T-helper 17 cell (primary cell): ENCODE measurements around the gene RAPH1. TPM values are rescaled to one million over a fixed set of nuclear protein-coding genes. Genes with fewer than 3 reads are reported as not detected.
"Not testable (repeated sequence)": the region's sequence is repeated elsewhere in the genome, so short reads cannot be mapped to it uniquely, and the experiment has no call there.

Source experiments
- ATAC-seq: fragments of 150-1000 bp; cut with Tn5 transposase; 2 replicates; pipeline ENCODE4 v1.10.0; 2021; ENCODE audit warnings: mild to moderate bottlenecking, moderate library complexity
- DNase-seq, 3 donors: peaks; one replicate each; pipeline versions ENCODE4 v3.0.0 to v3.0.0-alpha.2; 2020 to 2021
- H3K9me3 ChIP-seq: one replicate; pipeline ENCODE4 v1.7.0; 2013; ENCODE audit warnings: low read length, mild to moderate bottlenecking; ENCODE audit not compliant: control insufficient read depth, poor library complexity, severe bottlenecking
- H3K27ac Mint-ChIP-seq: one replicate; pipeline ENCODE4 v1.8.0; 2022; ENCODE audit warnings: mild to moderate bottlenecking, moderate library complexity, mixed read lengths
- H3K27me3 Mint-ChIP-seq: one replicate; pipeline ENCODE4 v1.8.0; 2022; ENCODE audit warnings: mixed read lengths
- H3K36me3 Mint-ChIP-seq: one replicate; pipeline ENCODE4 v1.8.0; 2022; ENCODE audit warnings: low read depth, mixed read lengths
- H3K4me1 Mint-ChIP-seq: one replicate; pipeline ENCODE4 v1.8.0; 2022; ENCODE audit warnings: mild to moderate bottlenecking, mixed read lengths
- H3K4me3 Mint-ChIP-seq: one replicate; pipeline ENCODE4 v1.8.0; 2022; ENCODE audit warnings: mild to moderate bottlenecking, moderate library complexity, mixed read lengths
- total RNA-seq, 4 donors: library from RNA in 2 of 4; stranded (reverse) in 2 of 4; gene quantifications; one replicate each; pipeline ENCODE4 v1.2.3 and lab custom pipeline; 2022 to 2026

RAPH1 gene
- total RNA-seq, 2 donors from 2014 or later, result 3.6 to 6.1 TPM

GRCh38 chr2:203431391-203432185 lies 103.5 kb downstream of the RAPH1 start:
- Mint-ChIP-seq H3K4me1 (no peaks in the 10 kb centered on the region), H3K27me3 (no peaks in the 10 kb centered on the region), H3K27ac (peak overlapping the region; percentile 14), H3K36me3 (no peaks in the 10 kb centered on the region), H3K4me3 (no peak overlapping the region)
- ATAC-seq (no peak), DNase-seq (no peak)
- H3K9me3 ChIP-seq, result no peaks in the 10 kb centered on the region

- not testable (repeated sequence) for H3K36me3 Mint-ChIP-seq, H3K27ac Mint-ChIP-seq, H3K9me3 ChIP-seq, H3K4me3 Mint-ChIP-seq, ATAC-seq, H3K27me3 Mint-ChIP-seq, DNase-seq, H3K4me1 Mint-ChIP-seq
Measured at GRCh38 chr2:203429643-203430042, 105.5 kb downstream of the RAPH1 start.

- peaks cover 3% of the 10 kb centered on the region for H3K4me1 Mint-ChIP-seq
- H3K27ac Mint-ChIP-seq, result no peak overlapping the region
- H3K36me3 Mint-ChIP-seq, result peaks cover 5% of the 10 kb centered on the region
- ATAC-seq, result no peak
- H3K4me3 Mint-ChIP-seq, result no peak overlapping the region
- DNase-seq, result no peak
- H3K27me3 Mint-ChIP-seq, result no peaks in the 10 kb centered on the region
- no peaks in the 10 kb centered on the region for H3K9me3 ChIP-seq
Measured at GRCh38 chr2:203427061-203427460, 108.0 kb downstream of the RAPH1 start.

- Mint-ChIP-seq H3K36me3 (peaks cover 7% of the 10 kb centered on the region), H3K27ac (no peak overlapping the region), H3K4me1 (peaks cover 5% of the 10 kb centered on the region), H3K27me3 (no peaks in the 10 kb centered on the region), H3K4me3 (no peak overlapping the region)
- no peaks in the 10 kb centered on the region for H3K9me3 ChIP-seq
- no peak for ATAC-seq
- no peak for DNase-seq
Measured at GRCh38 chr2:203418271-203418670, 116.8 kb downstream of the RAPH1 start.

GRCh38 chr2:203413796-203414195 lies 121.3 kb downstream of the RAPH1 start:
- no peak overlapping the region for H3K4me3 Mint-ChIP-seq

GRCh38 chr2:203412546-203413331 lies 122.4 kb downstream of the RAPH1 start:
- Mint-ChIP-seq H3K27me3 (no peaks in the 10 kb centered on the region), H3K4me1 (peaks cover 8% of the 10 kb centered on the region), H3K27ac (no peak overlapping the region), H3K36me3 (peaks cover 15% of the 10 kb centered on the region), H3K4me3 (no peak overlapping the region)
- no peaks in the 10 kb centered on the region for H3K9me3 ChIP-seq
- DNase-seq (no peak), ATAC-seq (no peak)

More at GRCh38 chr2:203413796-203414195, 121.3 kb downstream of the RAPH1 start:
- no peaks in the 10 kb centered on the region for H3K27me3 Mint-ChIP-seq
- H3K27ac Mint-ChIP-seq, result no peak overlapping the region
- H3K4me1 Mint-ChIP-seq, result peaks cover 8% of the 10 kb centered on the region
- peaks cover 17% of the 10 kb centered on the region for H3K36me3 Mint-ChIP-seq
- ATAC-seq, result no peak
- no peak for DNase-seq
- H3K9me3 ChIP-seq, result no peaks in the 10 kb centered on the region

- DNase-seq (no peak), ATAC-seq (no peak)
- Mint-ChIP-seq H3K36me3 (peaks cover 13% of the 10 kb centered on the region), H3K27ac (no peak overlapping the region), H3K27me3 (no peaks in the 10 kb centered on the region), H3K4me1 (peaks cover 6% of the 10 kb centered on the region), H3K4me3 (no peak overlapping the region)
- H3K9me3 ChIP-seq, result no peaks in the 10 kb centered on the region
Measured at GRCh38 chr2:203407496-203407895, 127.6 kb downstream of the RAPH1 start.

GRCh38 chr2:203404996-203405395 lies 130.1 kb downstream of the RAPH1 start:
- H3K4me3 Mint-ChIP-seq, result no peak overlapping the region
- H3K27ac Mint-ChIP-seq, result no peak overlapping the region
- no peaks in the 10 kb centered on the region for H3K27me3 Mint-ChIP-seq
- DNase-seq (no peak), ATAC-seq (no peak)
- H3K9me3 ChIP-seq, result no peaks in the 10 kb centered on the region
- H3K36me3 Mint-ChIP-seq, result peaks cover 6% of the 10 kb centered on the region
- H3K4me1 Mint-ChIP-seq, result peaks cover 1% of the 10 kb centered on the region

GRCh38 chr2:203400805-203401585 lies 134.1 kb downstream of the RAPH1 start:
- Mint-ChIP-seq H3K36me3 (no peaks in the 10 kb centered on the region), H3K4me3 (peak overlapping the region; percentile 4), H3K27ac (no peak overlapping the region)

GRCh38 chr2:203399031-203399430 lies 136.1 kb downstream of the RAPH1 start:
- H3K4me1 Mint-ChIP-seq, result peaks cover 2% of the 10 kb centered on the region
- ATAC-seq, result no peak
- no peaks in the 10 kb centered on the region for H3K27me3 Mint-ChIP-seq

More at GRCh38 chr2:203400805-203401585, 134.1 kb downstream of the RAPH1 start:
- no peaks in the 10 kb centered on the region for H3K4me1 Mint-ChIP-seq
- DNase-seq (no peak), ATAC-seq (no peak)
- no peaks in the 10 kb centered on the region for H3K9me3 ChIP-seq
- no peaks in the 10 kb centered on the region for H3K27me3 Mint-ChIP-seq

GRCh38 chr2:203396667-203397066 lies 138.4 kb downstream of the RAPH1 start:
- Mint-ChIP-seq H3K4me3 (no peak overlapping the region), H3K4me1 (peaks cover 2% of the 10 kb centered on the region), H3K36me3 (peaks cover 6% of the 10 kb centered on the region), H3K27me3 (no peaks in the 10 kb centered on the region), H3K27ac (no peak overlapping the region)
- ATAC-seq (no peak), DNase-seq (no peak)
- H3K9me3 ChIP-seq, result no peaks in the 10 kb centered on the region

More at GRCh38 chr2:203399031-203399430, 136.1 kb downstream of the RAPH1 start:
- H3K9me3 ChIP-seq, result no peaks in the 10 kb centered on the region
- Mint-ChIP-seq H3K36me3 (peaks cover 6% of the 10 kb centered on the region), H3K27ac (no peak overlapping the region), H3K4me3 (no peak overlapping the region)
- DNase-seq, result no peak

- no peak for ATAC-seq
- peaks cover 6% of the 10 kb centered on the region for H3K36me3 Mint-ChIP-seq
Measured at GRCh38 chr2:203395858-203396257, 139.2 kb downstream of the RAPH1 start.

More at GRCh38 chr2:203395858-203396257, 139.2 kb downstream of the RAPH1 start:
- H3K27me3 Mint-ChIP-seq, result no peaks in the 10 kb centered on the region
- no peak overlapping the region for H3K27ac Mint-ChIP-seq
- peaks cover 2% of the 10 kb centered on the region for H3K4me1 Mint-ChIP-seq
- no peak for DNase-seq
- H3K4me3 Mint-ChIP-seq, result no peak overlapping the region
- no peaks in the 10 kb centered on the region for H3K9me3 ChIP-seq
